HG02943 (cell line): ENCODE data around the gene STRN3.
"Not testable (repeated sequence)": the region's sequence is repeated elsewhere in the genome, so short reads cannot be mapped to it uniquely, and the experiment has no call there.

Source experiments
- ATAC-seq: cut with Tn5 transposase; IDR thresholded peaks from one replicate; pipeline ENCODE4 v1.9.1; 2021; ENCODE audit warnings: mild to moderate bottlenecking, low read depth, moderate library complexity; ENCODE audit not compliant: unreplicated experiment

STRN3 gene

DNA sequence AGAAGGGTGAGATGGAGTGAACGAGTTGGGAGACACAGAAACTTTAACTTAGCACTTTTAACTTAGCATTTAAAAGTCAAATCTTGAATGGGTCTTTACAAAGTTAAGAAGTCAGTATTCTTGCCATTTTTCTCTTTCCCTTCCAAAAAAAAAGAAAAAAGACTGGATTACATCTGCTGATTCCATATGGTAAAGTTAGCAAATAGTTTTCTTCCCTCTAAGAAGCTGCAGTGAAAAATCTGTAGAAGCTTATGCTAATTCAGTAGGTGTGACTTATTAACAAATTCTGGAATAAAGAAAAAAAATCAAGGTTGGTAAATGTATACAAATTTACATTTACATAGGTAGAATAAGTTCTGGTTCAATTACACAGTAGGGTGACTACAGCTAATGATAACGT lies 100.9 kb downstream of the STRN3 start:
- ATAC-seq = no peak

GRCh38 chr14:30921788-30922187 lies 104.4 kb downstream of the STRN3 start:
- ATAC-seq = no peak

DNA sequence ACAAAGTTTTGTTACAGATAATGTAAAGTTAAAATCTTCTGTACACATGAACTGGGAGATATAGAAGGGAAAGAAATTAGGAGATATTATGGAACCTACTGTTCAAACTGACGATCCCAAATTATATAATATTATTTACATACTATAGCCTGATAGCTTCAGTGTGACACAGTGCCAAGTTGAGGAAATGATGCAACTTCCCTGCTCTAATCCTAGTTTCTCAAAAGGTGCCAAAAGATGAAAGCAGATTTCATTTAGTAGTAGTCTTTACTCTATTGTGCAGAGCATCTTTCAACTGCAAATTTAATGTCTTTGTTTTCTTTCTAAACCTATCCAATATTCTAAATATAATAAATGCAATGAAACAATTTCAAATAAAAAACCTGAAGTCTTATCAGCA lies 104.9 kb downstream of the STRN3 start:
- ATAC-seq = no peak

DNA sequence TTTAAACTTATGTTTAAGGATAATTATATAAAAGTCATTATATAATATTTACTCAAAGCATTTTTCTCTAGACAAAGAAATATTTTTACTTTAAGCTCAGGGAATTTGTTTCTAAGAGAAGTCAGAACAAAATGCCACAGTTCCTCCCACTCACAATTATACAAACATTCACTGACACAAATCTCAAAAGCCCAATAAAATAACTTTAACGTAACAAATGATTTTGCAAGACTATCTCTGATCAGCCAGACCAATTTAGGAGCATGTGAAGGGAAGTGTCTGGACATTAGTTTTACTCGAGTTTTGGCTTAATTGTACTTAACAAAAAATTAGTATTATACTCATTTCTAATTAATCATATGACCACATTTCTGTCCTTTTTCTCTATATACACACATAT lies 110.6 kb downstream of the STRN3 start:
- ATAC-seq = no peak

DNA sequence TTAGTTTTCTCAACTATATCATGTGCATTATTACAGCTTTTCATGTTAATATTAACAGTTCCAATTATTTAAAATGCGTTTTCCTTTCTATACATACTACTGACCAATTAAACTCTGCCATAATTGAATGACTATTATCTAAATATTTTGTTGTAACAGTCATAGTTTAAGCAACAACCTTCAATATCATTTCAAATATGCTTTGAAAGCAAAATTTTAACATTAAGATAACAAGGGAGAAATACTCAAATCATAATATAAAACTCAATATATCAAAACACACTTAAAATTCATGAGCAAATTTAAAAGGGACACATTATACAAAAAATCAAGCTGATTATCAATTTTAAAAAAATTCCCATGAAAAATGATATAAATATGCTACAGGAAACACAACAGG lies 111.4 kb downstream of the STRN3 start:
- no peak for ATAC-seq

- no peak for ATAC-seq
Observed at GRCh38 chr14:30908826-30909225, 117.4 kb downstream of the STRN3 start.

- no peak for ATAC-seq
Observed at GRCh38 chr14:30907659-30908057, 118.5 kb downstream of the STRN3 start.

DNA sequence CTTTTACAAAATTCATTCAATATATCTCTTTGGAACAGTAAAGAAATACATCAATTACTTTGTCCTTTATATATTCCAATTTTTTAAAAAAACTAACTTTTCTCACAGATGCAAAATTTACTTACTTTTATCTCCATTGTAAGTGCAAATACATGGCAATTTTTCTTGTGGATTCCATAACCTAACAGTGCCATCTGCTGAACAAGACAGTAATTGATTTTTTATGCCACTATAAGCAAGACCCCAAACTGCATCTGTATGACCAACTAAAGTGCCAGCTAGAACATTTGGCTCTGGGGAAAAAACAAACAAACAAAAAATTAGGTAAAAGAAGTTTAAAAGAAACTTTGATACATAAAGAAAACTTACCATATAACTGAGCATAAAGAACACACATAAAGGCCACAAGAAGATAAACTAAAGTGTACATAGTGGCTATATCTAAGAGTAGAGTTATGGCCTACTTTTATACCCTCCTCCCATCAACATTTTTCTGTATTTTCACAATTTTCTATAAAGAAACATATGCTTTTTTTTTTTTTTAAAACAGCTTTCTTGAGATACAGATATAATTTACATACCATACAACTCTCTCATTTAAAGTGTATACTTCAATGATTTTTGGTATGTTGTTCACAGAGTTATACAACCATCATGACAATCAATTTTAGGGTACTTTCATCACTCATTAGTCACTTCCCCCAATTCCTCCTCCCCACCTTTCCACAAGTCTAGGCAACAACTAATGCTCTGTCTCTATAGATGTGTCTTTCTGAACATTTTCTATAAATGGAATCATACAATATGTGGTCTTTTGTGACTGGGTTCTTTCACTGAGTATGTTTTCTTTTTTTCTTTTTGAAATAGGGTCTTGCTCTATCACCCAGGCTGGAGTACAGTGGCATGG lies 119.2 kb downstream of the STRN3 start:
- no peak for ATAC-seq

DNA sequence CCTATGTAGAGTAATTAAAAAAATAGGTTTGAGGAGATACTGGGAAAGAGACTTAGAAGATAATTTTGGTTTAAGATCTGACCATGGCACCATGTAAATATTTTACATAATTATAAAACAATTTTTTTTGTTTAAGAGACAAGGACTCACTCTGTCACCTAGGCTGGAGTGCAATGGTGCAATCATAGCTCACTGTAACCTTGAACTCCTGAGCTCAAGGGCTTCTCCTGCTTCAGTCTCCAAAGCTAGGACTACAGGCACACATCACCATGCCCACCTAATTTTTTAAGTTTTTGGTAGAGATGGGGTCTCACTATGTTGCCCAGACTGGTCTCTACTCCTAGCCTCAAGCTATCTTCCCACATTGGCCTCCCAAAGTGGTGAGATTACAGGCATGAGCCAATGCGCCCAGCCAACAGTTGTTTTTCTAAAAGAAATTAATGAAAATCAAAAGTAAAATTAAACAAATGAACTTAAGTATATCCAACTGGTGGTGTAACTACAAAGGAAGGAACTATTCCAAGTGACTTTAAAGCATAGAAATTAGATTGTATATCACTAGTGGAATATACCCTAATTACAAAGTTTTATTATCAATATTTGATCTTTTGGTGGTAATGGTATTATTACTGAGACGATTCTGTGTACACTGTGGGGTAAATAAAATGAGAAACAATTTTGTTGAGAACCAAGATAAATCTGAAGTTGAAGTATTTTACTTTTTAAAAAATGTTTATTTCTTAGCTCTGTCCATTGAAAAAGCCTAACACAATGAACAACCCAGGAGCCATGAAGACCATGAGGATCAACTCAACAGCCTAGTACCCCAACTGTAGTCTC lies 122.7 kb downstream of the STRN3 start:
- no peak for ATAC-seq

DNA sequence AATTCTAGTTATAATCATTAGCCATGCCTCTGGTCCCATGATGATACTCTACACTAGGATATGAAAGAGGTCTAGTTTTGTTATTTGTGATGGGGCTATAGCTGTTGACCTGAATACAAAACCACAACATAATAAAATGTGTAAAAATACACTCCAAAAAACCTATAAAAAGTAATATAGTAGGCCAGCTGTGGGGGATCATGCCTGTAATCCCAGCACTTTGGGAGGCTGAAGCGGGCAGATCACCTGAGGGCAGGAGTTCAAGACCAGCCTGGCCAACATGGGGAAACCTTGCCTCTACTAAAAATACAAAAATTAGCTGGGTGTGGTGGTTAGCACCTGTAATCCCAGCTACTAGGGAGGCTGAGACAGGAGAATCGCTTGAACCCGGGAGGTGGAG lies 129.1 kb downstream of the STRN3 start:
- ATAC-seq = not testable (repeated sequence)

DNA sequence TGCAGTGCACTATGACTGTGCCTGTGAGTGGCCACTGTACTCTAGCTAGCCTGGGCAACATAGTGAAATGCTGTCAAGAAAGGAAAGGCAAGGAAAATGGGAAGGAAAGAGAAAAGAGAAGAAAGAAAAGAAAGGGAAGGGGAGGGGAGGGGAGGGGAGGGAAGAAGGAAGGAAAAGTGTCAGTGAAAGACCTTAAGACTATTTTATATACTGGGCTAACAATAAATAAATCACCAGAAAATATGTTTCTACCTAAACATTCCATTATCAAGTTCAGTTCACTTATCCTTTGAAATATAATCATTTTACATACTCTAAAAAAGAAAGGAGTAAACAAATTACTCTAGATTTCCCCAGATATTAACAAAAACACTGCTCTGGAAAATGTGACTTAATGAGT lies 129.7 kb downstream of the STRN3 start:
- no peak for ATAC-seq

DNA sequence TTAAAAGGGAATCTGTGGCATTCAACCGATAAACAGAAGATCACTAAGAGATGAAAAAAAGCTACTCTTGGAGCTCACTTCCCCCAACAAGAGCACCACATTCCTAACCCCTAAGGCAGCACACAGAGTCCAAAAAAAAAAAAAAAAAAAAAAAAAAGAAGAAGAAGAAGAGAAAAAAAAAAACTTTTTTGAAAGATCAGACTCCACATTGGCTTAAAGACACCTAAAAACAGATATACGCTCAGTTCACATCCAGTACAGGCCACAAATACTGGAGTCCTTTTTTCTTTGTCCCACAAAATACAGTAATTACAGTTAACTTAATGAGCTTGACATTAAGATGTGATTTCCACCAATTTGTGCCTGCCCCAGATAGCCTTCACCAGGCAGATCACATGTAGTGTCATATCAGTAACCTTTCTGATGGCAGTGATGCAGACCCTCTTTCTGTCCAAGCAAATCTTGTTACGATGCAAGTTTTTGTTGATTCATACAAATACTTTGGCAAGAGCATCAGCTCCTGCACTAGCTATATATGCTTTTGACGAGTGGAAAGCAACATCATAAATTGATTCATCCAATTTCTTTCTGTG lies 131.2 kb downstream of the STRN3 start:
- ATAC-seq = no peak

DNA sequence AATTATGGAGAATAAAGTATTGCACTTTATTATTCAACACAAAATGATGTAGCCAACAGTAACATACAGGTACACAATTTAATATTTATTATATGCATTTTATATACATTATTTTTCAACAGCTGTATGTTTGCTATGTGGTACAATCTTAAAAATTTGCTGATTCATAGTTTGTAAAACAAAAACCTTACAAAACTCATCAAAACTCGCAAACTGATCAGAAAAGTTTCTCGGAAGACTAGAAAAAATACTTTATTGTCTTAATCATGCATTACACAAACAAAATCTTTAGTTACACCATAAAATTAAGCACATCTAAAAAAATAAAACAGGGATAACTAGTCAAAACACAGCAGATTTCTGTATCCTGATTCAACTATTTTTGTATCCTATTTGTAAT lies 132.4 kb downstream of the STRN3 start:
- no peak for ATAC-seq

GRCh38 chr14:30889244-30889594 lies 137.0 kb downstream of the STRN3 start:
- ATAC-seq = no peak

- no peak for ATAC-seq
Observed at GRCh38 chr14:30888480-30889243, 137.5 kb downstream of the STRN3 start.

DNA sequence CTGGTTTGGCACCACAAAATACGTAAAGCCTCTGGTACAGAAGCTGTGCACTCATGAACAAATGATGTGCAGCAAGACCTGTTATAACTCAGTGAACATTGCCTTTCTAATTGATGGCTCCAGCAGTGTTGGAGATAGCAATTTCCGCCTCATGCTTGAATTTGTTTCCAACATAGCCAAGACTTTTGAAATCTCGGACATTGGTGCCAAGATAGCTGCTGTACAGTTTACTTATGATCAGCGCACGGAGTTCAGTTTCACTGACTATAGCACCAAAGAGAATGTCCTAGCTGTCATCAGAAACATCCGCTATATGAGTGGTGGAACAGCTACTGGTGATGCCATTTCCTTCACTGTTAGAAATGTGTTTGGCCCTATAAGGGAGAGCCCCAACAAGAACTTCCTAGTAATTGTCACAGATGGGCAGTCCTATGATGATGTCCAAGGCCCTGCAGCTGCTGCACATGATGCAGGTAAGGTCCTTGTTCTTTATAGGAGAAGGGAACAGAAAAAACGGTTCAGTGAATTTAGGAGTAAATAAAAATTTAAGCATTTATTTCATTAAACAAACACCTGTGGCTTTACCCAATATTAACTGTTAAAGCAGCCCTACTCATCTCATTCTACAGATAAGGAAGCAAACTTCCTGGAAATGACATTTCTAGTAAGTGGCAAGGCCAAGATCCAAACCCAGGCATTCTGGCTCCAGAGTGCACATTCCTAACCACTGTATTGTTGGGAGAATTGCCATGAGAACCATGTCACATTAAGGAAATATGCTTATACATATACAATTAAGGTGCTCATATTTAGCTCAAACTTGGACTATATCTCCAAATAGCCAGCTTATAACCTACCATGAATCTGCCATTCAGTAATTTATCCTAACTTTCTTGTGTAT lies 140.1 kb downstream of the STRN3 start:
- ATAC-seq = no peak

DNA sequence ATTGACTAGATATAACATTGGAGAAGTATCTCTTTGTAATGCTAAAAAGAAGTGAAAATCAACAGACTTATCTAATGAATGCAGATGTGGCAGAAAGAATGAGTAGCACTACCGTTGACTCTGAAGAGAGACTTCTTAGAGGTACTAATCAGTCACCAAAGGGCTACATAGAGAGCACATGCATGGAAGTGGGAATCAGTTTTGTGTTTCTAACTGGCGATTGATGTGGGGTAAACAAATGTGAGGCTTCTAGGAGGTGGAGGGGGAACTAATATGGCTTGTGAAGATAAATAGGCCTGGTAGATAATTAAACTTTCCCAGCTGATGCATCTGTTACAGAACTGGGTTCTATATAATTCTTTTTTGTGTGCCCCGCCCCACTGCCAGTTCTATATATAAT lies 141.3 kb downstream of the STRN3 start:
- no peak for ATAC-seq

DNA sequence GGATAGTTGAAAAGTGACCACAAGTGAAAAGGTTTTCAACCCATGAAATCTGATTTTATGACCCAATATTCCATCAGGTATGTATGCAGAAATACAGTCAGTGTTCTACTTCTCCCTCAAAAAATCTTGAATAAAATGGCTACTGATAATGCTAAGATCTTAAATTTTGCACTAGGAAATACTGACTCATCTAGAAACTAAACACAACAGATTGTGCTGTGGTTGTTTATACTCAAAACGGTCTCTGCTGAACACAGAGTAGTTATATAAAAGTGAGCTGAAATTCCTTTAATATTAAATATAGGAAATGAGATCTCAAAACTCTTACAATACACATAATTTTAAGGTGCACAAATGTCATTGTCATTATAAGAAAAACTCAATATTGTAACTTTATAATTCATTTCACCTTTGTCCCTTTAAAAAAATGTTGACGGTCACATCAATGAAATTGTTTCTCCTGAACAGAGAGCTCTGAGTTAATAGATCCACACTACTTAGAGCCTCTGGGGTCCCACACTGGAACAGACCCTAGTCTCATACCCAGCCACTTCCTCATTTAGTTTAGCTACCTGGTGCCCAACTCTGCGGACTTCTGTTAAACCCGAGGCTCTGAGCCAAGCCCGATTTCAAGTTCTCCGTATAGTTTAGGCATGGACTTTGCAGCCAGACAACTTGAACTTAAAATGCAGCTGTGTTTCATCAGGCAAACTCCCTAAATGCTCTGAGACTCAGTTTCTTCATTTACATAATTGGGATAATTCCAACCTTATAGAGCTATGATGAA lies 142.5 kb downstream of the STRN3 start:
- no peak for ATAC-seq

- no peak for ATAC-seq
Observed at GRCh38 chr14:30882431-30882830, 143.7 kb downstream of the STRN3 start.
